Vagina (tissue), 2 donors: ENCODE results near the gene ZNF70. TPM values are rescaled to one million over a fixed set of nuclear protein-coding genes. Genes with fewer than 3 reads are reported as not detected.

Experiments
- DNase-seq, 2 donors: peaks; one replicate each; pipeline ENCODE4 v3.0.0-alpha.2; 2017; ENCODE audit errors: extremely low spot score in 2 of 2
- H3K27ac ChIP-seq: fragments of 200-600 bp; sonication (generic); one replicate; pipeline ENCODE4 v1.5.1; 2019
- H3K27me3 ChIP-seq: fragments of 200-600 bp; sonication (generic); one replicate; pipeline ENCODE4 v1.5.1; 2019
- H3K36me3 ChIP-seq, 2 donors: fragments of 200-600 bp; sonication (generic); one replicate each; pipeline ENCODE4 v1.5.1; 2017 to 2019
- H3K4me1 ChIP-seq: fragments of 200-600 bp; sonication (generic); one replicate; pipeline ENCODE4 v1.5.1; 2019
- H3K4me3 ChIP-seq, 2 donors: fragments of 200-600 bp; sonication (generic); 1 replicate in 1 of 2; 2 replicates in 1 of 2; pipeline ENCODE4 v1.5.1; 2016 to 2019
- H3K9me3 ChIP-seq: fragments of 200-600 bp; sonication (generic); one replicate; pipeline ENCODE4 v1.5.1; 2019
- POLR2A ChIP-seq, 2 donors: fragments of 450-650 bp; IDR thresholded peaks; one replicate each; pipeline ENCODE4 v1.6.1; 2017; ENCODE audit warnings: antibody characterized with exemption in 2 of 2, mild to moderate bottlenecking in 2 of 2, moderate library complexity in 2 of 2
- POLR2AphosphoS5 ChIP-seq, 2 donors: sonication (generic); formaldehyde crosslinking; IDR thresholded peaks; one replicate each; pipeline ENCODE4 v1.9.0; 2017; ENCODE audit warnings: antibody characterized with exemption in 2 of 2, mild to moderate bottlenecking in 2 of 2, low read depth in 1 of 2; ENCODE audit not compliant: insufficient read depth in 1 of 2
- intact Hi-C: fragments of 100-400 bp; cut with DNase I; formaldehyde crosslinking; loops from one replicate; pipeline ENCODE4 v1.15.1; 2023
- total RNA-seq: library from RNA; depleted of rRNA; stranded (reverse); fragments of >200 nt; gene quantifications from one replicate; pipeline ENCODE4 v1.2.3, GENCODE V29; 2016
- TF ChIP-seq, protein P1 (sequence below), 3 experiments: fragments of 450-650 bp in 2 of 3; fragments of 200-600 bp in 1 of 3; sonication (generic) in 1 of 3; IDR thresholded peaks; one replicate each; pipeline ENCODE4 v1.5.1; 2017 to 2019; ENCODE audit warnings: antibody characterized with exemption in 3 of 3, mild to moderate bottlenecking in 2 of 3, moderate library complexity in 2 of 3

ZNF70 gene
- total RNA-seq, 1 donor from 2014 or later = 4.9 TPM

DNA sequence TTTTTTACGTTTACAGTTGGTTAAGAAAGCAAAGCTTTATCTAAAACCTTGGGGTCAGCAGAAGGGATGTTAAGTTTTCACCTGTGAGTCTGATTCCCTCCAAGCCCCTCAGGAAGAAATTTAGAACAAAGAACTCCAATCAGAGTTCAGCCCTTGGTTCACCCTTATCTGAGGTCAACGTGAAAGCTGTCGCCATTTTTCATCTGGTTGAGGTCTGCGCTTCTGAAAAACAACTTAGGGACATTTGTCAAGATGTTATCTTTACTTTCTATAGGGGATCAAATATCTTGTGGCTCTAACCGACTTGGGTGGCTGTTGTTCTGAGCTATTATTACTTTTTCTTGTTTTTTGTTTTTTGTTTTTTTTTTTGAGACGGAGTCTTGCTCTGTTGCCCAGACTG, 30.1 kb downstream of the ZNF70 start:
- Histone ChIP-seq H3K9me3 (no peaks in the 10 kb centered on the region), H3K4me1 (peaks cover 14% of the 10 kb centered on the region), H3K36me3 (no peaks in the 10 kb centered on the region), H3K27me3 (no peaks in the 10 kb centered on the region), H3K4me3 (no peak overlapping the region), H3K27ac (no peak overlapping the region)
- TF ChIP-seq, protein P1, sequence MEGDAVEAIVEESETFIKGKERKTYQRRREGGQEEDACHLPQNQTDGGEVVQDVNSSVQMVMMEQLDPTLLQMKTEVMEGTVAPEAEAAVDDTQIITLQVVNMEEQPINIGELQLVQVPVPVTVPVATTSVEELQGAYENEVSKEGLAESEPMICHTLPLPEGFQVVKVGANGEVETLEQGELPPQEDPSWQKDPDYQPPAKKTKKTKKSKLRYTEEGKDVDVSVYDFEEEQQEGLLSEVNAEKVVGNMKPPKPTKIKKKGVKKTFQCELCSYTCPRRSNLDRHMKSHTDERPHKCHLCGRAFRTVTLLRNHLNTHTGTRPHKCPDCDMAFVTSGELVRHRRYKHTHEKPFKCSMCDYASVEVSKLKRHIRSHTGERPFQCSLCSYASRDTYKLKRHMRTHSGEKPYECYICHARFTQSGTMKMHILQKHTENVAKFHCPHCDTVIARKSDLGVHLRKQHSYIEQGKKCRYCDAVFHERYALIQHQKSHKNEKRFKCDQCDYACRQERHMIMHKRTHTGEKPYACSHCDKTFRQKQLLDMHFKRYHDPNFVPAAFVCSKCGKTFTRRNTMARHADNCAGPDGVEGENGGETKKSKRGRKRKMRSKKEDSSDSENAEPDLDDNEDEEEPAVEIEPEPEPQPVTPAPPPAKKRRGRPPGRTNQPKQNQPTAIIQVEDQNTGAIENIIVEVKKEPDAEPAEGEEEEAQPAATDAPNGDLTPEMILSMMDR (IDR thresholded peaks at IDR 0.05) = no peak
- TF ChIP-seq POLR2AphosphoS5 (IDR thresholded peaks at IDR 0.05; ENCODE audit: insufficient read depth in 1 of 2, low read depth in 1 of 2) (no peak), POLR2A (IDR thresholded peaks at IDR 0.05) (no peak)
- intact Hi-C loops = no loop called here
- DNase-seq = no peak

- no peak overlapping the region for H3K4me3 ChIP-seq
- no peaks in the 10 kb centered on the region for H3K9me3 ChIP-seq
- H3K4me1 ChIP-seq = peaks cover 15% of the 10 kb centered on the region
- H3K27me3 ChIP-seq = no peaks in the 10 kb centered on the region
- H3K36me3 ChIP-seq = peaks cover 0 to 16% of the 10 kb centered on the region in 2 donors
- H3K27ac ChIP-seq = no peak overlapping the region
- no peak for DNase-seq
- TF ChIP-seq POLR2A (IDR thresholded peaks at IDR 0.05) (no peak), POLR2AphosphoS5 (IDR thresholded peaks at IDR 0.05; ENCODE audit: insufficient read depth in 1 of 2, low read depth in 1 of 2) (no peak)
- TF ChIP-seq, protein P1 (IDR thresholded peaks at IDR 0.05) = no peak
- intact Hi-C loops = no loop called here
Measured at GRCh38 chr22:23718371-23719165, 32.3 kb downstream of the ZNF70 start.

GRCh38 chr22:23716811-23717801, 33.8 kb downstream of the ZNF70 start:
- Histone ChIP-seq H3K4me3 (peak overlapping the region; percentile 77 to 95), H3K36me3 (peaks cover 0 to 23% of the 10 kb centered on the region in 2 donors), H3K27me3 (no peaks in the 10 kb centered on the region), H3K27ac (peak overlapping the region; percentile 70), H3K4me1 (peaks cover 15% of the 10 kb centered on the region), H3K9me3 (no peaks in the 10 kb centered on the region)
- DNase-seq = no peak
- TF ChIP-seq, protein P1 (IDR thresholded peaks at IDR 0.05) = no peak
- TF ChIP-seq POLR2AphosphoS5 (IDR thresholded peaks at IDR 0.05; ENCODE audit: insufficient read depth in 1 of 2, low read depth in 1 of 2) = peak; percentile 92
- TF ChIP-seq POLR2A (IDR thresholded peaks at IDR 0.05) = peak in 1 of 2 donors; percentile 57
- intact Hi-C loops = no loop called here

GRCh38 chr22:23715806-23716375, 35.0 kb downstream of the ZNF70 start:
- Histone ChIP-seq H3K4me3 (peak overlapping the region; percentile 77 to 95), H3K27ac (no peak overlapping the region), H3K36me3 (peaks cover 0 to 35% of the 10 kb centered on the region in 2 donors), H3K27me3 (no peaks in the 10 kb centered on the region), H3K4me1 (peaks cover 15% of the 10 kb centered on the region), H3K9me3 (no peaks in the 10 kb centered on the region)
- no peak for DNase-seq
- TF ChIP-seq POLR2AphosphoS5 (IDR thresholded peaks at IDR 0.05; ENCODE audit: insufficient read depth in 1 of 2, low read depth in 1 of 2) (no peak), POLR2A (IDR thresholded peaks at IDR 0.05) (no peak)
- TF ChIP-seq, protein P1 (IDR thresholded peaks at IDR 0.05) = no peak
- intact Hi-C loops = no loop called here
